Measurements from ENCODE around the gene MBNL3. TPM values are rescaled to one million over a fixed set of nuclear protein-coding genes. Genes with fewer than 3 reads are reported as not detected.

Gene MBNL3
- total RNA-seq, 1 donor from 2014 or later: 3.1 TPM

- no peak for DNase-seq (ENCODE audit: low spot score in 2 of 2)
- H3K9me3 ChIP-seq: no peaks in the 10 kb centered on the region
- TF ChIP-seq, protein P1, sequence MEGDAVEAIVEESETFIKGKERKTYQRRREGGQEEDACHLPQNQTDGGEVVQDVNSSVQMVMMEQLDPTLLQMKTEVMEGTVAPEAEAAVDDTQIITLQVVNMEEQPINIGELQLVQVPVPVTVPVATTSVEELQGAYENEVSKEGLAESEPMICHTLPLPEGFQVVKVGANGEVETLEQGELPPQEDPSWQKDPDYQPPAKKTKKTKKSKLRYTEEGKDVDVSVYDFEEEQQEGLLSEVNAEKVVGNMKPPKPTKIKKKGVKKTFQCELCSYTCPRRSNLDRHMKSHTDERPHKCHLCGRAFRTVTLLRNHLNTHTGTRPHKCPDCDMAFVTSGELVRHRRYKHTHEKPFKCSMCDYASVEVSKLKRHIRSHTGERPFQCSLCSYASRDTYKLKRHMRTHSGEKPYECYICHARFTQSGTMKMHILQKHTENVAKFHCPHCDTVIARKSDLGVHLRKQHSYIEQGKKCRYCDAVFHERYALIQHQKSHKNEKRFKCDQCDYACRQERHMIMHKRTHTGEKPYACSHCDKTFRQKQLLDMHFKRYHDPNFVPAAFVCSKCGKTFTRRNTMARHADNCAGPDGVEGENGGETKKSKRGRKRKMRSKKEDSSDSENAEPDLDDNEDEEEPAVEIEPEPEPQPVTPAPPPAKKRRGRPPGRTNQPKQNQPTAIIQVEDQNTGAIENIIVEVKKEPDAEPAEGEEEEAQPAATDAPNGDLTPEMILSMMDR (IDR thresholded peaks at IDR 0.05): no peak
- H3K27me3 ChIP-seq: no peaks in the 10 kb centered on the region
- H3K36me3 ChIP-seq: no peaks in the 10 kb centered on the region
- no peak overlapping the region for H3K27ac ChIP-seq
- H3K4me3 ChIP-seq: no peak overlapping the region
- no peaks in the 10 kb centered on the region for H3K4me1 ChIP-seq
- intact Hi-C loops (cut with DNase I): no loop called here
Measured at GRCh38 chrX:132378281-132378680, 110.6 kb downstream of the MBNL3 start.

GRCh38 chrX:132375941-132376340 is 112.9 kb downstream of the MBNL3 start:
- Histone ChIP-seq H3K4me3 (no peak overlapping the region), H3K36me3 (no peaks in the 10 kb centered on the region), H3K27me3 (no peaks in the 10 kb centered on the region), H3K9me3 (no peaks in the 10 kb centered on the region), H3K4me1 (no peaks in the 10 kb centered on the region), H3K27ac (no peak overlapping the region)
- intact Hi-C loops (cut with DNase I): no loop called here
- DNase-seq (ENCODE audit: low spot score in 2 of 2): no peak
- TF ChIP-seq, protein P1 (IDR thresholded peaks at IDR 0.05): no peak

DNA sequence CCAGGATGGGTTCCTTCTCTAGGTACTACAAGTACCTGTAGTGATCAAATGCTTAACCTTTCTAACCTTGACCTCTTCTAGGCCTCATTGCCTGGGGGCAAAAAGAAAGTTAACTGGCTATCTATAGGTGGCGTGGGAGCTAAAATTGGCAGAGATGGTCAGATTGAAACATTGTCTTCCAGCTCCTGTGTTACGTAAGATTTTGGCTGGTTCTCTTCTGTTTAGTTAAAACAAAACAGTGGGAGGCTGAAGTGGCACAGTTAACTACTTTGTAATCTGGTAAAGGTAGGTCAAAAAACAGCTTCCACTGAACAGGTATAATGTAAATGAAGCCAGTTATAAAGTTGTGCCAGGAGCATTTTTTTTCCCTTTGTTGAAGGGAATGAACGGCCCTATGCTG is 115.2 kb downstream of the MBNL3 start:
- DNase-seq (ENCODE audit: low spot score in 2 of 2): no peak
- Histone ChIP-seq H3K4me3 (no peak overlapping the region), H3K27ac (no peak overlapping the region), H3K4me1 (no peaks in the 10 kb centered on the region), H3K36me3 (no peaks in the 10 kb centered on the region), H3K9me3 (no peaks in the 10 kb centered on the region), H3K27me3 (no peaks in the 10 kb centered on the region)
- intact Hi-C loops (cut with DNase I): no loop called here
- TF ChIP-seq, protein P1 (IDR thresholded peaks at IDR 0.05): no peak

GRCh38 chrX:132369617-132370326 is 119.1 kb downstream of the MBNL3 start:
- H3K36me3 ChIP-seq: no peaks in the 10 kb centered on the region
- no peaks in the 10 kb centered on the region for H3K9me3 ChIP-seq
- H3K27ac ChIP-seq: no peak overlapping the region
- DNase-seq (ENCODE audit: low spot score in 2 of 2): no peak
- no peaks in the 10 kb centered on the region for H3K27me3 ChIP-seq
- TF ChIP-seq, protein P1 (IDR thresholded peaks at IDR 0.05): no peak
- intact Hi-C loops (cut with DNase I): no loop called here
- no peaks in the 10 kb centered on the region for H3K4me1 ChIP-seq
- no peak overlapping the region for H3K4me3 ChIP-seq

DNA sequence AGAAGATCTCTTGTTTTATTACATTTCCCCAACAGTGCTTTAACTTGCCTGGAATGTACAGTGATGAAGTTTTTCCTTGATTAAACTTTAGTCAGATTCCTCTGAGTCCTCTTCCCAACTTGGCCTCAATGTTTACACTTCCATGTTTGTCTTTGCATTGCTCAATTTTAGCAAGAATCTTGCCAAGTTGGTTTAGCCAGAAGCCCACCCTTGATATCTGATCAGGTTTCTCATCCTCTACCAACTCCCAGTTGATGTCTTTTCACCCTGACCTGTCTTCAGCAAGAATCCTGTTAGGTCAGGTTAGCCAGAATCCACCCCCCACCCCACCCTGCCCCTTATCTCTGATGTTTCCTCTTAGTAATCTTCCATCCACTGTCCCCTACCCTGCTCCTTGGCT is 120.9 kb downstream of the MBNL3 start:
- Histone ChIP-seq H3K4me3 (no peak overlapping the region), H3K9me3 (no peaks in the 10 kb centered on the region), H3K4me1 (no peaks in the 10 kb centered on the region), H3K27ac (no peak overlapping the region), H3K36me3 (no peaks in the 10 kb centered on the region), H3K27me3 (no peaks in the 10 kb centered on the region)
- TF ChIP-seq, protein P1 (IDR thresholded peaks at IDR 0.05): no peak
- DNase-seq (ENCODE audit: low spot score in 2 of 2): no peak
- intact Hi-C loops (cut with DNase I): no loop called here

DNA sequence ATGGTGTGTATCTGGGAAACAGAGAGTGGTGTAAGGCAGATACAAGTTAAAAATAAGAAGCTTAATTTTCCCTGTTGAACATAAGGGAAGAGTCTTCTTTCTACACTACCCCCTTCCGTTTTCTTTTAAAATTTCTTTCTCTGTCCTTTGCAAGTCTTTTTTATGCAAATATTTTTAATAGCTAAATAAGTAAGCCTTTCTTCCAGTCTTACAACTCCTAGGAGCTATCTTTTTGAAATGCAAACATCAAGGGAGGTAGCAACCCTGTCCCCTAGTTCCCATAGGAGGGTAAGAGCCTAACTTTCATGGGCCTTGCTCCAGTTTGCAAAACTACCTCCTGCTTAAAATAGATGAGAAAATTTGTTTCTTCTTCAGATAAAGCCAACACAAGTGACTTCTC is 121.5 kb downstream of the MBNL3 start:
- Histone ChIP-seq H3K4me3 (no peak overlapping the region), H3K4me1 (no peaks in the 10 kb centered on the region), H3K9me3 (no peaks in the 10 kb centered on the region), H3K27me3 (no peaks in the 10 kb centered on the region), H3K27ac (no peak overlapping the region), H3K36me3 (no peaks in the 10 kb centered on the region)
- intact Hi-C loops (cut with DNase I): no loop called here
- DNase-seq (ENCODE audit: low spot score in 2 of 2): no peak
- TF ChIP-seq, protein P1 (IDR thresholded peaks at IDR 0.05): no peak
